GM21447 (cell line): ENCODE data around the gene FA2H.
A peak's percentile ranks its signal among the peaks of the same experiment; 100 is the strongest.
"Not testable (repeated sequence)": the region's sequence is repeated elsewhere in the genome, so short reads cannot be mapped to it uniquely, and the experiment has no call there.

ENCODE experiments used
- ATAC-seq: cut with Tn5 transposase; IDR thresholded peaks from one replicate; pipeline ENCODE4 v1.9.1; 2021; ENCODE audit not compliant: unreplicated experiment

Gene FA2H

GRCh38 chr16:74725651-74726455 lies 48.8 kb downstream of the FA2H start:
- ATAC-seq = no peak

GRCh38 chr16:74724820-74725549 lies 49.6 kb downstream of the FA2H start:
- ATAC-seq = no peak

GRCh38 chr16:74723256-74723655 lies 51.4 kb downstream of the FA2H start:
- ATAC-seq = no peak

- ATAC-seq = not testable (repeated sequence)
Measured at GRCh38 chr16:74722156-74722555, 52.5 kb downstream of the FA2H start.

GRCh38 chr16:74721716-74722115 lies 52.9 kb downstream of the FA2H start:
- ATAC-seq = no peak

- no peak for ATAC-seq
Measured at GRCh38 chr16:74720579-74720978, 54.0 kb downstream of the FA2H start.

GRCh38 chr16:74718741-74719610 lies 55.6 kb downstream of the FA2H start:
- no peak for ATAC-seq

- ATAC-seq = no peak
Measured at GRCh38 chr16:74718140-74718539, 56.5 kb downstream of the FA2H start.

- ATAC-seq = no peak
Measured at GRCh38 chr16:74717367-74717766, 57.3 kb downstream of the FA2H start.

GRCh38 chr16:74716355-74716754 lies 58.3 kb downstream of the FA2H start:
- ATAC-seq = no peak

- no peak for ATAC-seq
Measured at GRCh38 chr16:74713876-74714275, 60.7 kb downstream of the FA2H start.

GRCh38 chr16:74713325-74713724 lies 61.3 kb downstream of the FA2H start:
- no peak for ATAC-seq

GRCh38 chr16:74711938-74712337 lies 62.7 kb downstream of the FA2H start:
- ATAC-seq = no peak

GRCh38 chr16:74710401-74710800 lies 64.2 kb downstream of the FA2H start:
- ATAC-seq = no peak

GRCh38 chr16:74709441-74709877 lies 65.2 kb downstream of the FA2H start:
- ATAC-seq = peak; percentile 74

- ATAC-seq = peak; percentile 44
Measured at GRCh38 chr16:74700438-74701225, 74.0 kb downstream of the FA2H start, which contains the start of gene MLKL. TSS of gene MLKL (minus strand) at chr16:74700862. CDS start at chr16:74695757, 5,105 bp downstream.

- peak; percentile 20 for ATAC-seq
Measured at GRCh38 chr16:74700116-74700437, 74.5 kb downstream of the FA2H start.

GRCh38 chr16:74699666-74700065 lies 75.0 kb downstream of the FA2H start:
- no peak for ATAC-seq

GRCh38 chr16:74698222-74698621 lies 76.4 kb downstream of the FA2H start:
- no peak for ATAC-seq
